HG03139 (cell line): ENCODE data around the gene ADAMTS14.
"Not testable (repeated sequence)": the region's sequence is repeated elsewhere in the genome, so short reads cannot be mapped to it uniquely, and the experiment has no call there.

Experiments
- ATAC-seq: cut with Tn5 transposase; IDR thresholded peaks from one replicate; pipeline ENCODE4 v1.9.1; 2021; ENCODE audit not compliant: unreplicated experiment

The ADAMTS14 gene

DNA sequence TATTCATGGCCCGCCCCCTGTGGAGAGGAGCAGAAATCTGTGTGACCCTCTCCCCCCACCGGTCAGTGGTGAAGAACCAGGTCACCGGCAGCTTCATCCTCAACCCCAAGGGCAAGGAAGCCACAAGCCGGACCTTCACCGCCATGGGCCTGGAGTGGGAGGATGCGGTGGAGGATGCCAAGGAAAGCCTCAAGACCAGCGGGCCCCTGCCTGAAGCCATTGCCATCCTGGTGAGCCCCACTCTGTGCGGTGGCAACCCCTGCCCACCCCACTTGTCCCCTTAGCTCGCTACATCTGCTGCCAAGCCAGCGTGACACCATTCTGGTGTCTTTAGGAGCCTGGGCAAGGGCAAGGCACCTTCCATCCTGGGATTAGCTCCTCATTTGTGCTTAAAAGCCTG lies 77.5 kb downstream of the ADAMTS14 start:
- ATAC-seq = no peak

DNA sequence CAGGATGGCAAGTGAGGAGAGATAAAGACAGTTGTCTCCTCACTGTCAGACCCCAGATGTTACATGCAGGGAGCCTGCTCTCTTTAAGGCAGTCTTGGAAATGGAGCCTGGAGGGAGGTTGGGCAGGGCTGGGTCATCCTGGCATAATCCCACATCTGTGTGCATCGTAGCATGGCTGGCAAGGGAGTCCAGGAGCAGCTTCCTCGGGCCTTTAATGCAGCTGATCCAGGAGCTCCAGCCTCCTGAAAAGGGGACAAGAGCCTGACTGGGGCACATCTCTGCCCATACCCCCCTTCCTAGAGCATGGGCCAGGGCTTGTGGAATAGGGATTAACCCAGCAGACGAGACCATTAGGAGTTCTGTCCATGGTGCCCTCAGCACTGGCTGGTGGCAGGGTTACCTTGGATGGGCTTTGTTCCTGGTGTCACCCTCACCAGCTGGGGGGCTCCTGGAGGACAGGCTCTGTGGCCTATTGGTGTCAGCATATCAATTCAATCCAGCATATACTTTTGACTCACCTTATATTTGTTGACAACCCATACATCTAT lies 77.9 kb downstream of the ADAMTS14 start:
- no peak for ATAC-seq

DNA sequence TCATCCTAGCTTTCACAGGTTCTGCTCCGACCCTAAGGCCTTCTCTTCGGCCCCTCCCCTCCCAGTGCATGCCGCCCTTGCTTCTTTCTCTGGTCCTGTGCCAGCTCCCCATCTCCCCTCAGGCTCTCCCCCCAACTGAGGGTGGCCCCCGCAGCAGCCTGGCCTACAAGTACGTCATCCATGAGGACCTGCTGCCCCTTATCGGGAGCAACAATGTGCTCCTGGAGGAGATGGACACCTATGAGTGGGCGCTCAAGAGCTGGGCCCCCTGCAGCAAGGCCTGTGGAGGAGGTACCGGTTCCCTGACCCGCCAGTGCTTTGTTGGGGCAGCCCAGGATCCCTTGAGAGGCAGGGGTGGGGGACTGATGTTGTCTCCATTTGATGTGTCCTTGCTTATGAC lies 79.0 kb downstream of the ADAMTS14 start:
- ATAC-seq = no peak

DNA sequence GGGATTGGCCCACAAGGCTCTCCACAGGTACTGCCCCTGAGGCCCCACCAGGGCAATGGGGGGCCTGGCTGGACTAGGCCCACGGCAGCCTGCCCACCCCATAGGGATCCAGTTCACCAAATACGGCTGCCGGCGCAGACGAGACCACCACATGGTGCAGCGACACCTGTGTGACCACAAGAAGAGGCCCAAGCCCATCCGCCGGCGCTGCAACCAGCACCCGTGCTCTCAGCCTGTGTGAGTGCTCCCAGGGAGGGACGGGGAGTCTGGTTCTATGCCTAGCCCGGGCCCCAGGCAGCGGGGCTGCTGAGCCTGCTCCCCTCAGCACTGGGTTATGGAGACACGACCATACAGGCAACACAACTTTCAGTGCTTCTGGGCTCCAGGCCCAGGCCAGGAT lies 79.7 kb downstream of the ADAMTS14 start:
- ATAC-seq = no peak

DNA sequence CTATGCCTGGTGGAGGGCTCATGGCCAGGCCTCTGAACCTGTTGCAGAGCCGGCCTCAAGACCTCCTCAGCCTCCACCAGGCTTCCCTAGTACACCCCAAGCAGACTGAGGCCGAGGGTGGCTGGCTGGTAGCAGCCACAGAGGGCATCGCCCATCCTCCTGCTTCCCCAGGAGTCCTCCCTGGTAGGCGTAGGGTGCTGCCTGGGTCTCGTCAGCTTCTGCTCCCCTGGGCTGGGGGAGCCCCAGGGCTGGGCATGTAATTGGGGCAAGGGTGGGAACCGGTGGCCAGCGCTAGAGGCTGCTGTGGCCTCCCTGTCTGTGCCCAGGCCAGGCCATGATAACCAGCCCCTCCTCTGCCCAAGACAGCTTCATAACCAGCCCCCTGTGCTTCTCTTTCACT lies 80.3 kb downstream of the ADAMTS14 start:
- ATAC-seq = no peak

DNA sequence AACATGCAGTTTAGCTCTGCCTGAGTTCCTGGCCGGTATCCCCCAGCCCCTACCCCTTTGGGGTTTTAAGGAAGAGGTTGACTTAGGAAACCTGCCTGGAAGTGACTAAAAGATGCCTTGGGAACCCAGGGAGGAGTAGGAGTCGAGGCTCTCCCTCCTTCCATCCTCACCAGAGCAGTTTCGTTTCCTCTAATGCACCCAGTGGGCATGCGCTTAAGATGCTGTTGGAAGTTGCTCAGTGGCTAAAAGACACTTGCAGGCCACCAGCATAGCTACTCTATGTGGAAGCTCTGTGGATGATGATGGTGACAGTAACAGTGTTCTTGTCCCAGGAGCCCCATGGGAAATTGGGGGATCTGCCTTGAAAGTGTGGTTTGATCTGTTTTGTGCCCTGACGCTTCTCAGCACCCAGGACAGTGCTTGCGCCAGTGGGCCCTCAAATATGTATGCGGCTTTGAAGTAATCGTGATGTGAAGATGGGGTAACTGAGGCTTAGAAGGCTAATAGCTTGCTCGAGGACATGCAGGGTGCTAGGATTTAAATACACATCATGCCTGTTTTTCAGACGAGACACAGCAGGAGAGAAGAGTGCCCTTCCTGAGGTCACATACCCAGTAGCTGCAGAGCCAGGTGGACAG lies 80.8 kb downstream of the ADAMTS14 start:
- no peak for ATAC-seq

DNA sequence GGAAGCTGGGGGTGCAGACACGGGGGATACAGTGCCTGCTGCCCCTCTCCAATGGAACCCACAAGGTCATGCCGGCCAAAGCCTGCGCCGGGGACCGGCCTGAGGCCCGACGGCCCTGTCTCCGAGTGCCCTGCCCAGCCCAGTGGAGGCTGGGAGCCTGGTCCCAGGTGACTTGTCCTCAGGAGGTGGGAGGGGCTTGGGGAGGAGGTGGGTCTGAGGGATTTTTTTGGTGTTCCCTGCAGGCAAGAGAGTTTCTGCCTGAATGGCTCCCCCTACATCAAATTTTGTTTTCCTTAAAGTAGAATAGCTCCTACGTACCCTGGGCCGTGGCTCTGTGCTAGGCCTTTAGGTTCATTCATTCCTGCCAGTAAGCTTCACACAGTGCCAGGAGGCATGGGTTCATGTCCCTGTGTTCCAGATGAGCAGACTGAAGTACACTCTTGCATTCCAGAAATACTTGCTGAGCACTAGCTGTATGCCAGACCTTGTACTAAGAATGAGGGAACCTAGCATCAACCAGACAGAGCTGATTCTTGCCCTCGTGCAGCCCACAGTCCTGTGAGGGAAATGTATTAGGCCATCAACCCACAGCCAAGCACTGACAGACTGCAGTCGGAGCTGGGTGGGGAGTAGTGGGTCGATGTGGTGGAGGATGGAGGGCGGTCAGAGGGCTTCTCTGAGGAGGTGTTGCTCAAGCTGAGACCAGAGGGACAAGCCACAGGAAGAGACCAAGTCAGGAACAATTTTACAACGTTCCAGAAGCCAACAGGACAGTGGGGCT lies 81.7 kb downstream of the ADAMTS14 start:
- ATAC-seq = no peak

DNA sequence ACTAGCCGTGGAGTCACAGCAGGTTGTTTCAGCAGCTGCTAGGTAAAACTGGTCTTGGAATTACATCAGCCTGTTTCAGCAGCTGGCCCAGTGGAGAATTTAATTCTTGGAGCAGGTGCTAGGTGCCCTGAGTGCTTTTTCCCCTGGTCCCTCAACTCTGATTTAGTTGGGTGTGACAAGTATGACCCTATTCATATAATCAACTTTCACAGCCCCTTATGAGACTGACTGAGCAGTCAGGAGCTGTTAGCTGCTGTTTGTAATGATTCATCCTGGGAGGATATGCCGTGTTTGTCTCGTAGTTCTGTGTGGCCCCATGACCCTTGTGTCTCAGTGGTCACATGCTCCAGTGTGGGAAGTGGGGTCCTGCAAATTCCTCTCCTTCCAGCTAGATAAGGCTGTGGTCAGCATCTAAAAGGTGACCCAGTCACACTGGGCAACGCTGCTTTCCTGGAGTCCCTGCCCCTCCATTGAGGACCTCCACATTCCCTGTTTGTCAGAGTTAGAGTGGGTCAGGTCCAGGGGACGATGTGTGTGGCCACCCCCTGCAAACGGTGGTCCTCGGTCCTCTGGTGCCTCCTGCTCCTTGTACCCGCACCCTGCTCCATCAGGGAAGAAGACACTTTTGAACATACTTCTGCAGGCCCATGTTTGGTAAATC lies 84.5 kb downstream of the ADAMTS14 start:
- no peak for ATAC-seq

DNA sequence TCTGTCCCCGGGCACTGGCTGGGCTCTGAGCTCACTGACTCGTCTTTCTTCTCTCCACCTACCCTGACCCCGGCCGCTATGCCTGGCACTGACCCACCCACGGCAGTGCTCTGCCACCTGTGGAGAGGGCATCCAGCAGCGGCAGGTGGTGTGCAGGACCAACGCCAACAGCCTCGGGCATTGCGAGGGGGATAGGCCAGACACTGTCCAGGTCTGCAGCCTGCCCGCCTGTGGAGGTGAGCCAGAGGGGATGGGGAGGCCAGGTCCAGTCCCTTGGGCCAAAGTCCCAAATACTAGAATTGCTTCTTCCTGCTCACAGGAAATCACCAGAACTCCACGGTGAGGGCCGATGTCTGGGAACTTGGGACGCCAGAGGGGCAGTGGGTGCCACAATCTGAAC lies 85.5 kb downstream of the ADAMTS14 start:
- ATAC-seq = no peak

DNA sequence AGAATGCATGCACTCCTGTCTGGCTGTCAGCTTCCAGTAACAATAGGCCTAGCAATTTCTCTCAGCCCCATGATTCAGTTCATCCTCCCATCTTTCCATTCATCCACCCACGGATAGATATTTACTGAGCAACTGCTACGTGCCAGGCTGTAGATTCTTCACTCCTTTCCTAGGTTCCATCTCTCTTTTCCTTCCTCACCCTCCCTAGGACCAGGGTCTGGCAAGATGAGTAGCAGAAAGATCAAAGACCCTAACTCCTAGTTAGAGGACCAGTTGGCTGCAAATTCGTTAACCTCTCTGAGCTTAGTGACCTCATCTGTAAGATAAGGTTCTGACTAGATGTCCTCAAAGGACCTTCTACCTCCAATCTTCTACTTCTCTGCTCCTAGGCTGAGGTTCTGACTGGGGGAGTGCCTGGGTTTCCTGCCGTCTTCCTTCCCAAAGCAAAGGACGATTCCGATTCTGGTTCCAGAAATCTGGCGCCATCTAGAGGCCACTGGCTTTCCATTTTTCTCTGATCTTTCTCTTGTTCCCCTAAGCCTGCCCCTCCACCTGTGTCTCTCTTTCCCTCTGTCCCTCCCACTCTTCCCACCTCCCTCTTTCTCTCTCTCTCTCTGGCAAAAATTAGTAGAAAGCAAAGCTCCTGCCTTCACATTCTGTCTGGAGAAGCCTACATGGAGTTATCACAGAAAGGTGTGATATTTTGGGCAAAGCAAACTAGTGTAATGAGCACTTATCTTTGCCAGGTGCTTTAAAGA lies 86.6 kb downstream of the ADAMTS14 start:
- ATAC-seq = no peak

DNA sequence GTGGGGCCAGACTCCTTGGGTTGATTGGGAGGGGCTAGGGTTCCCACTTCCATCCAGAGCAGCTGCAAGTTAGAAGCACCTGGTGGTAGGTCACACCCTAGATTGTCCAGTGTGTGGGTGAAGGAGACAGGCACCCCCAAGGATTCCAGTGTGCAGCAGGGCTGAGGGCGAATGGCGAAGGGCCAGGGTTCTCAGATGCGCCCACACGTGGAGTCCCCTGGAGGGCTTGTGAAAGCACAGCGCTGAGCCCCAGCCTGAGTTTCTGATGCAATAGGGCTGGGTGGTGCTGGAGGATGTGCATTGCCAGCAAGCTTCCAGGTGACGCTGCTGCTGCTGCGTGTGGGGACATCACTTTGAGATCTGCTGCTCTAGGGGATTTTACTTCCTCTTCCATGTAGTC lies 87.5 kb downstream of the ADAMTS14 start:
- ATAC-seq = no peak

DNA sequence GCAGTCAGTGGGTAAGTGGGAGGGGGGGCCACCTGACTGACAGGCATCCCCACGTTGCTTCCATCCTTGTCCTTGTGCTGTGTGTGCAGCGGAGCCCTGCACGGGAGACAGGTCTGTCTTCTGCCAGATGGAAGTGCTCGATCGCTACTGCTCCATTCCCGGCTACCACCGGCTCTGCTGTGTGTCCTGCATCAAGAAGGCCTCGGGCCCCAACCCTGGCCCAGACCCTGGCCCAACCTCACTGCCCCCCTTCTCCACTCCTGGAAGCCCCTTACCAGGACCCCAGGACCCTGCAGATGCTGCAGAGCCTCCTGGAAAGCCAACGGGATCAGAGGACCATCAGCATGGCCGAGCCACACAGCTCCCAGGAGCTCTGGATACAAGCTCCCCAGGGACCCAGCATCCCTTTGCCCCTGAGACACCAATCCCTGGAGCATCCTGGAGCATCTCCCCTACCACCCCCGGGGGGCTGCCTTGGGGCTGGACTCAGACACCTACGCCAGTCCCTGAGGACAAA lies 88.0 kb downstream of the ADAMTS14 start:
- no peak for ATAC-seq

DNA sequence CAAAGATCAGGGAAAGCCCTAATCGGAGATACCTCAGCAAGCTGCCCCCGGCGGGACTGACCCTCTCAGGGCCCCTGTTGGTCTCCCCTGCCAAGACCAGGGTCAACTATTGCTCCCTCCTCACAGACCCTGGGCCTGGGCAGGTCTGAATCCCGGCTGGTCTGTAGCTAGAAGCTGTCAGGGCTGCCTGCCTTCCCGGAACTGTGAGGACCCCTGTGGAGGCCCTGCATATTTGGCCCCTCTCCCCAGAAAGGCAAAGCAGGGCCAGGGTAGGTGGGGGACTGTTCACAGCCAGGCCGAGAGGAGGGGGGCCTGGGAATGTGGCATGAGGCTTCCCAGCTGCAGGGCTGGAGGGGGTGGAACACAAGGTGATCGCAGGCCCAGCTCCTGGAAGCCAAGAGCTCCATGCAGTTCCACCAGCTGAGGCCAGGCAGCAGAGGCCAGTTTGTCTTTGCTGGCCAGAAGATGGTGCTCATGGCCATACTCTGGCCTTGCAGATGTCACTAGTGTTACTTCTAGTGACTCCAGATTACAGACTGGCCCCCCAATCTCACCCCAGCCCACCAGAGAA lies 88.8 kb downstream of the ADAMTS14 start:
- no peak for ATAC-seq

DNA sequence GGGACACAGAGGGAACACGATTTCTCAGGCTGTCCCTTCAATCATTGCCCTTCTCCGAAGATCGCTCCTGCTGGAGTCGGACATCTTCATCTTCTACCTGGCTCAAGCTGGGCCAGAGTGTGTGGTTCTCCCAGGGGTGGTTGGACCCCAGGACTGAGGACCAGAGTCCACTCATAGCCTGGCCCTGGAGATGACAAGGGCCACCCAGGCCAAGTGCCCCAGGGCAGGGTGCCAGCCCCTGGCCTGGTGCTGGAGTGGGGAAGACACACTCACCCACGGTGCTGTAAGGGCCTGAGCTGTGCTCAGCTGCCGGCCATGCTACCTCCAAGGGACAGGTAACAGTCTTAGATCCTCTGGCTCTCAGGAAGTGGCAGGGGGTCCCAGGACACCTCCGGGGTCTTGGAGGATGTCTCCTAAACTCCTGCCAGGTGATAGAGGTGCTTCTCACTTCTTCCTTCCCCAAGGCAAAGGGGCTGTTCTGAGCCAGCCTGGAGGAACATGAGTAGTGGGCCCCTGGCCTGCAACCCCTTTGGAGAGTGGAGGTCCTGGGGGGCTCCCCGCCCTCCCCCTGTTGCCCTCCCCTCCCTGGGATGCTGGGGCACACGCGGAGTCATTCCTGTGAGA lies 89.5 kb downstream of the ADAMTS14 start:
- ATAC-seq = no peak

DNA sequence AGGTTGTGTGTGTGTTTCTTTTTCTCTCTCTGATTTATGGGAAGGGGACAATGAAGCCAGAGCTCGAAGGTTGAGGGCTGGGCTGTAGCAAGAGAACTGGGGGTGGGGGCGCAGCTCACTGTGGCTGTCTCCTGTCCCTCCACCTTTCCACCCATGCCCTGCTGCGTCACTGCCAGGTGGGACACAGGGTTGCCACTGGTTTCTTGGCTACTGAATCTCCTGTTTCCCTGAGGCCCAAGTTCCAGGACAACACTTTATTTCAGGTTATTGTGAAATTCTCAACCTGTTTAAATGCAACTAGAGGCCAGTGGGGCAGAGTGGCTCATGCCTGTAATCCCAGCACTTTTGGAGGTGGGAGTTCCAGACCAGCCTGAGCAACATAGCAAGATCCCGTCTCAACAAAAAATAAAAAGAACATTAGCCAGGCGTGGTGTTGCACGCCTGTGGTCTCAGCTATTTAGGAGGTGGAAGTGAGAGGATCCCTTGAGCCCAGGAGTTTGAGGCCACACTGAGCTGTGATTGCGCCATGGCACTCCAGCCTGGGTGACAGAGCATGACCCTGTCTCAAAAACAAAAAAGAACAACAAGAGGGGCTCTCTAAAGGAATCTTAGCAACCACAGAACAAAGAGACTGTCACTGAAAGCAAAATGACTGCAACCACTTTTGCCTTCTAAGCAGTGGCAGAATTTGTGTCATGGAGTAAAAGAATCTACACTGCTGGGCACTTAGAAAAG lies 90.3 kb downstream of the ADAMTS14 start:
- ATAC-seq = no peak

DNA sequence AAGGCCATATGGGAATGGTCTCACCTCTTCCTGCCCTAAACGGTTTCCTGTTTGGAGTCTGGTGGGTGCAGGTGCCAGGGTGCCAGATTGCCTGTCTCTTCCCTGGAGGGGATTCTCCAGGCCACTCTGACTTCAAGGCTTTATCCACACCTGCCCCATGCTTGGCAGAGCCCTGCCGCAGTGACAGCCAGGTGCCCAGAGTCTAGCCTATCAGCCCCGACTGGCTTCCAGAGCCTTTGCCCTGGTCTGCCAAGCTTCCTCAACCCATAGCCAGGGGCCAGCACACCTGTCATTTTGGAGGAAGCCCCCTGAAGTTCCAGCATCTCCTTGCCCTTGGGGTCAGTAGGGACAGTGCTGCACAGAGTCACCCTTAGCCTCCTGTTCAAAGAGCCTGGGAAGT lies 91.3 kb downstream of the ADAMTS14 start:
- no peak for ATAC-seq

DNA sequence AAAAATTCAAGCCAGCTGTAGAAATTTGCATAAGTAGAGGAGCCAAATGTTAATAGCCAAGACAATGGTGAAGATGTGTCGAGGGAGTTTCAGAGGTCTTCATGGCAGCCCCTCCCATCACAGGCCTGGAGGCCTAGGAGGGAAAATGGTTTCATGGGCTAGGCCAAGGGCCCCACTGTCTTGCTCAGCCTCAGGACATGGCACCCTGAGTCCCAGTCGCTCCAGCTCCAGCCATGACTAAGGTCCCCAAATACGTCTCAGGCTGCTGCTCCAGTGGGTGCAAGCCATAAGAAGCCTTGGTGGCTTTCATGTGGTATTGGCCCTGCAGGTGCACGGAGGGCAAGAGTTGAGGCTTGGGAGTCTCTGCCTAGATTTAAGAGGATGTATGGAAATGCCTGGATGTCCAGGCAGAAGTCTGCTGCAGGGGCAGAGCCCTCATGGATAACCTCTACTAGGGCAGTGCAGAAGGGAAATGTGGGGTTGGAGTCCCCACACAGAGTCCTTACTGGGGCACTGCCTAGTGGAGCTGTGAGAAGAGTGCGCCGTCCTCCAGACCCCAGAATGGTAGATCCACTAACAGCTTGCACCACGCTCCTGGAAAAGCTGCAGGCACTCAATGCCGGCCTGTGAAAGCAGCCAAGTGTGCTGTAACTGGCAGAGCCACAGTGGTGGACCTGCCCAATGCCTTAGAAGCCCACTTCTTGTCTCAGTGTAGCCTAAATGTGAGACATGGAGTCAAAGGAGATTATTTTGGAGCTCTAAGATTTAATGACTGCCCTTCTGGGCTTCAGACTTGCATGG lies 93.7 kb downstream of the ADAMTS14 start:
- no peak for ATAC-seq

DNA sequence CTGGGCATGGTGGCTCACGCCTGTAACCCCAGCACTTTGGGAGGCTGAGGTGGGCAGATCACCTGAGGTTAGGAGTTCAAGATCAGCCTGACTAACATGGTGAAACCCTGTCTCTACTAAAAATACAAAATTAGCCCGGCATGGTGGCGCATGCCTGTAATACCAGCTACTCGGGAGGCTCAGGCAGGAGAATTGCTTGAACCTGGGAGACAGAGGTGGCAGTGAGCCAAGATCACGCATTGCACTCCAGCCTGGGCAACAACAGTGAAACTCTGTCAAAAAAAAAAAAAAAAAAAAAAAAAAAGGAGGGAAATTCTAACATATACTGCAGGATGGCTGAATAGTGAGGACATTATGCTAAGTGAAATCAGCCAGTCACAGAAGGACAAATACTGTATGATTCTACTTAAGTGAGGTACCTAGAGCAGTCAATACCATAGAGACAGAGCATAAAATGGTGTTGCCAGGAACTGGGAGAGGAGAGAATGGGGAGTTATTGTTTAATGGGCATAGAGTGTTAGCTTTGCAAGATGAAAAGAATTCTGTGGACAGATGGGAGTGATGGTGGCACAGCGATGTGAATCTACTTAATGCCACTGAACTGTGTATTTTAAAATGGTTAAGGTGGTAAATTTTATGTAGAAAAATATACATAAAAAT lies 95.8 kb downstream of the ADAMTS14 start:
- not testable (repeated sequence) for ATAC-seq
